ENCODE measurements around the gene KAT2B. TPM values are rescaled to one million over a fixed set of nuclear protein-coding genes. Genes with fewer than 3 reads are reported as not detected.
A peak's percentile ranks its signal among the peaks of the same experiment; 100 is the strongest.

Gene KAT2B
- polyA plus RNA-seq, 1 of the 3 experiments (the other 2 are of a cell fraction): 2.1 TPM

- no peak for TF ChIP-seq RXRA (IDR thresholded peaks at IDR 0.05; ENCODE audit: borderline replicate concordance, low read depth)
- no peak for TF ChIP-seq CHD2 (IDR thresholded peaks at IDR 0.05; ENCODE audit: low read length, partially characterized antibody)
- TF ChIP-seq ZBTB33 (IDR thresholded peaks at IDR 0.05; ENCODE audit: borderline replicate concordance, low read depth): no peak
Observed at GRCh38 chr3:20181276-20181675, 141.0 kb downstream of the KAT2B start (continued).

- H3K27me3 ChIP-seq (ENCODE audit: insufficient read depth): no peaks in the 10 kb centered on the region
- CTCF ChIA-PET: no interaction called here
- H3K4me2 ChIP-seq: no peak overlapping the region
- POLR2A ChIA-PET: no interaction called here
- no peak overlapping the region for H3K4me3 ChIP-seq (ENCODE audit: low read depth in 2 of 2, low read length in 1 of 2)
- DNase-seq: no peak
- H3K9ac ChIP-seq: no peak overlapping the region
- no peak for TF ChIP-seq TAF1 (IDR thresholded peaks at IDR 0.05; ENCODE audit: borderline replicate concordance, low read depth, low read length)
- no peak for TF ChIP-seq EP300 (IDR thresholded peaks at IDR 0.05; ENCODE audit: borderline replicate concordance in 1 of 2, low read depth in 1 of 2, low read length in 1 of 2)
- TF ChIP-seq ELF1 (IDR thresholded peaks at IDR 0.05): no peak
- TF ChIP-seq RXRA (IDR thresholded peaks at IDR 0.05; ENCODE audit: borderline replicate concordance, low read depth): no peak
- H3K9me2 ChIP-seq: no peaks in the 10 kb centered on the region
- WGBS (ENCODE audit: low lambda C conversion rate): 100% methylated on average over 4 of the region's 4 CpGs
- no peak overlapping the region for H2AFZ ChIP-seq (ENCODE audit: low read depth)
- no peaks in the 10 kb centered on the region for H4K20me1 ChIP-seq (ENCODE audit: insufficient read depth)
- no peak overlapping the region for H3K27ac ChIP-seq (ENCODE audit: low read depth in 2 of 2, low read length in 1 of 2)
- no peaks in the 10 kb centered on the region for H3F3A ChIP-seq (replicated peaks; ENCODE audit: insufficient read depth)
- H3K4me1 ChIP-seq (ENCODE audit: control insufficient read depth in 1 of 2, insufficient read depth in 2 of 2, low read depth in 1 of 2, low read length in 1 of 2): peaks cover 13 to 15% of the 10 kb centered on the region in 2 experiments; a peak in 3 of 4 replicates
- H3K9me3 ChIP-seq: no peaks in the 10 kb centered on the region
- peaks cover 4 to 17% of the 10 kb centered on the region in 2 experiments for H3K36me3 ChIP-seq (replicated peaks in 1 of 2; ENCODE audit: control insufficient read depth in 1 of 2, insufficient read depth in 2 of 2, low read length in 1 of 2)
- peaks cover 38% of the 10 kb centered on the region for H3K79me2 ChIP-seq (ENCODE audit: insufficient read depth)
Observed at GRCh38 chr3:20182206-20182605, 142.0 kb downstream of the KAT2B start.

GRCh38 chr3:20185331-20185678, 145.1 kb downstream of the KAT2B start:
- Histone ChIP-seq H3K9me2 (no peaks in the 10 kb centered on the region), H3K4me2 (peak overlapping the region; percentile 93), H3K4me1 (ENCODE audit: control insufficient read depth in 1 of 2, insufficient read depth in 2 of 2, low read depth in 1 of 2, low read length in 1 of 2) (peaks cover 14 to 18% of the 10 kb centered on the region in 2 experiments; a peak in 3 of 4 replicates), H3K36me3 (replicated peaks in 1 of 2; ENCODE audit: control insufficient read depth in 1 of 2, insufficient read depth in 2 of 2, low read length in 1 of 2) (peaks cover 4% of the 10 kb centered on the region in 2 experiments), H4K20me1 (ENCODE audit: insufficient read depth) (no peaks in the 10 kb centered on the region), H3K4me3 (ENCODE audit: low read depth in 2 of 2, low read length in 1 of 2) (peak overlapping the region; percentile 77 to 97), H2AFZ (ENCODE audit: low read depth) (peak overlapping the region; percentile 89), H3K27ac (ENCODE audit: low read depth in 2 of 2, low read length in 1 of 2) (peak overlapping the region; percentile 25 to 67), H3F3A (replicated peaks; ENCODE audit: insufficient read depth) (no peaks in the 10 kb centered on the region), H3K27me3 (ENCODE audit: insufficient read depth) (no peaks in the 10 kb centered on the region), H3K9ac (peak overlapping the region; percentile 85), H3K9me3 (no peaks in the 10 kb centered on the region), H3K79me2 (ENCODE audit: insufficient read depth) (peaks cover 38% of the 10 kb centered on the region)
- TF ChIP-seq JUND (IDR thresholded peaks at IDR 0.05) (no peak), RFX5 (IDR thresholded peaks at IDR 0.05; ENCODE audit: low read length) (no peak), NFIC (IDR thresholded peaks at IDR 0.05; ENCODE audit: borderline replicate concordance) (no peak), REST (IDR thresholded peaks at IDR 0.05; ENCODE audit: low read depth, low read length) (no peak), GATA2 (CRISPR knock-in tag; IDR thresholded peaks at IDR 0.05) (no peak), MEF2A (IDR thresholded peaks at IDR 0.05; ENCODE audit: borderline replicate concordance, low read depth) (no peak), FOXJ3 (CRISPR knock-in tag; IDR thresholded peaks at IDR 0.05) (no peak)
- POLR2A ChIA-PET: no interaction called here
- WGBS (ENCODE audit: low lambda C conversion rate): 0% methylated on average over 12 of the region's 12 CpGs
- CTCF ChIA-PET: interaction anchor here (0.8 kb wide), 1 partner anchor 11 kb away, joined by 3 read pairs; no protein-coding TSS in a partner anchor
- DNase-seq: peak; percentile 26

All from SK-N-SH (cell line).